Measurements from ENCODE around the gene HIPK2.
"Not testable (repeated sequence)": the region's sequence is repeated elsewhere in the genome, so short reads cannot be mapped to it uniquely, and the experiment has no call there.

The HIPK2 gene

DNA sequence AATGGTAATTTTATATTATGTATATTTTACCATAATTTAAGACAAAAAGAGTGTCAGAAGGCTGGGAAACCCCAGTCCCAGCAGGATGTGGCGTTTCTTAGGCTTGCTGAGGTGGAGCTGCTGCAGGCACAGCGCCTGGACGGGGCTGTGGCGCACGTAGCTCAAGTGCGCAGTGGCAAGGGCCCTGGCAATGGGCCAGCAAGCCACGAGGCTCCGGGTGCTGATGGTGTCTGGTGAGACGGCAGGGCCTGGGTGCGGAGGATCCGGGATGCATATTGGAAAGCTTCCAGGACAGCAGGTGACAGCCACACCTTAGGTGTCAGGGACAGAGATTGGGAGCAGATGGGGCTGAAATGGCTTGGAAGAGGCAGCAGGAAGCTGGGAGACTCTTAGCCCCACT is 217.1 kb downstream of the HIPK2 start:
- peak; percentile 95 to 98 for DNase-seq

DNA sequence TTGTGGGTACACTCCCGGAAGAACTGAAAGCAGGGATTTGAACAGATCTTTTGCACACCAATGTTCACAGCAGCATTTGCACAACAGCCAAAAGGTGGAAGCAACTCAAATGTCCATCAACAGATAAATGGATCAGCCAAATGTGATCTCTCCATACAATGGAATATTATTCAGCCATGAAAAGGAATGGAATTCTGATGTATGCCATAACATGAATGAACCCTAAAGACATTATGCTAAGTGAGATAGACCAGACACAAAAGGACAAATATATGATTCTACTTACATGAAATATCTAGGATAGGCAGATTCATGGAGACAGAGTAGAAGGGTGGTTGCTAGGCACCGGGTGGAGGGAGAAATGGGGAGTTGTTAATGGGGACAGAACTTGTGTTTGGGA is 217.6 kb downstream of the HIPK2 start:
- no peak for DNase-seq

DNA sequence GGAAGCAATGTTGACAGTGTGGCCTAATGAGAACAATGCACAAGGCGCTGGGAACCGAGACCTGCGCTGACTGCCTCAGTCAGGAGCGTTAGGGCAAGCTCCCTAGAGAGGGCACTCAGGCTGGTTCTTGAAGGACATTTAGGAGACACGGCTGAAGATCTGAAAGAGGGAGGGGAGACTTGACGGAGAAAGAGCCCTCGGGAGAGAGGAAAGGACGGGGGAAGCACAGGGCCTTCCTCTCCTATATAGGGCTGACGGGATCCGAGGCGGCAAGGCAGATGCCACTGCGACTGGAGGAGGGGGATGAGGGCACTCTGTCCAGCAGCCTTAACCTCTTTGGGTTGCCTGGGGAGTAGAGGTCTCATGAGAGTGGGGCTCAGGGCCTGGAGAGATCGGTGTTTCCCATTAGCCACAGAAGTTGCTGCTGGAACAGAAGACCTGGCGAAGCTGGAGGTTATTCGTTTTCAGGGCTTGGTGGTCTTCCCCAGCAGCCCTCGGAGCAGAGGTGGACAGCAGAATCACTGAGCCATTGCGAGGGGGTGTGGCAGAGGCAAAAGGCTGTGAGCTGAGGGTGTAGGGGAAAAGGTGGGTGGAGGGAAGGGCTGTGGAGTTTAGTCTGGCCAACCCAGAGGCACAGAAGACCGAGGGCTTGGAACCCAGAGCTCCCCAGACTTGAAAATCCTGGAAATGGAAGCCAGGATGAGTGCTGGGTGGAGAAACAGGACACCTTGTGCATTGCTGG is 218.3 kb downstream of the HIPK2 start:
- no peak for DNase-seq

DNA sequence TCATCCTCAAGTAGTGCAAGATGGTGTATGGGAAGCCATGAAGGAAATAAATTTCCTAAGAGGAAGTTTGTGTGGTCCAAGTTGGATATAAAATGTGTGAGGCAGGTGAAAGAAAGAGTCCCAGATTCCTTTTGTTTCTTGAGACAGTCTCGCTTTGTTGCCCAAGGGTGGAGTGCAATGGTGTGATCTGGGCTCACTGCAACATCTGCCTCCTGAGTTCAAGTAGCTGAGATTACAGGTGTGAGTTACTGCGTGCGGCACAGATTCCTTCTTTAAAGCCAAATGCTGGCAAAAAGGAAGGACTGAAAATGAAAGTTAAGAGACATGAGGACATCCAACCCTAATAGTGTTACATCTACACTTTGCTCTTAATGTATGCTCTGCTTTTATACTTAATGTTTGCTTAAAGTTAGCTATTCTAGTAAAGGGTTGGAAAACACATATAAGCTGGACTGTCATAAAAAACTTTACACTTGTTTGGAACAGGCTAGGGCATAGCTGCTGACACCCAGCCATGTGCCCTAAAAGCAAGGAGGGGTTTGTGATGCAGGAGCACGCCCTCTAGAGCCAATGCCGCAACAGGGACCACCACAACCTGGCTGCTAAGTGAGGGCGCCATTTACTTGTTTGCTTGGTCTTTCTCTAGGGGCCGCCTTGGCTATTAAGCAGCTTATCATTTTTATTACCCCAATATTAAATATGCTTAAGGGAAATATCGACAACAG is 219.8 kb downstream of the HIPK2 start:
- DNase-seq = peak; percentile 22 to 67

DNA sequence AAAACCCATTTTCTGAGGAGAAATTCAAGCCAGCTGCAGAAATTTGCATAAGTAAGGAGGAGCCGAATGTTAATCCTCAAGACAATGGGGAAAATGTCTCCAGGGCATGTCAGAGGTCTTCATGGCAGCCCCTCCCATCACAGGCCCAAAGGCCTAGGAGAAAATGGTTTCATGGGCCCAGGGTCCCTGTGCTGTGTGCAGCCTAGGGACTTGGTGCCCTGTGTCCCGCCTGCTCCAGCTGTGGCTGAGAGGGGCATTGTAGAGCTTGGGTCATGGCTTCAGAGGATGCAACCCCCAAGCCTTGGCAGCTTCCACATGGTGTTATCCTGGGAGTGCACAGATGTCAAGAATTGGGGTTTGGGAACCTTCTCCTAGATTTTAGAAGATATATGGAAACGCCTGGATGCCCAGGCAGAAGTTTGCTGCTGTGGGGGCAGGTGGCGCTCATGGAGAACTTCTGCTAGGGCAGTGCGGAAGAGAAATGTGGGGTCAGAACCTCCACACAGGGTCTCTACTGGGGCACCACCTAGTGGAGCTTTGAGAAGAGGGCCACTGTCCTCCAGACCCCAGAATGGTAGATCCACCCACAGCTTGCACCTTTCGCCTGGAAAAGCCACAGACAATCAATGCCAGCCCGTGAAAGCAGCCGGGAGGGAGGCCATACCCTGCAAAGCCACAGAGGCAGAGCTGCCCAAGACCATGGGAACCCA is 223.7 kb downstream of the HIPK2 start:
- DNase-seq = not testable (repeated sequence)

DNA sequence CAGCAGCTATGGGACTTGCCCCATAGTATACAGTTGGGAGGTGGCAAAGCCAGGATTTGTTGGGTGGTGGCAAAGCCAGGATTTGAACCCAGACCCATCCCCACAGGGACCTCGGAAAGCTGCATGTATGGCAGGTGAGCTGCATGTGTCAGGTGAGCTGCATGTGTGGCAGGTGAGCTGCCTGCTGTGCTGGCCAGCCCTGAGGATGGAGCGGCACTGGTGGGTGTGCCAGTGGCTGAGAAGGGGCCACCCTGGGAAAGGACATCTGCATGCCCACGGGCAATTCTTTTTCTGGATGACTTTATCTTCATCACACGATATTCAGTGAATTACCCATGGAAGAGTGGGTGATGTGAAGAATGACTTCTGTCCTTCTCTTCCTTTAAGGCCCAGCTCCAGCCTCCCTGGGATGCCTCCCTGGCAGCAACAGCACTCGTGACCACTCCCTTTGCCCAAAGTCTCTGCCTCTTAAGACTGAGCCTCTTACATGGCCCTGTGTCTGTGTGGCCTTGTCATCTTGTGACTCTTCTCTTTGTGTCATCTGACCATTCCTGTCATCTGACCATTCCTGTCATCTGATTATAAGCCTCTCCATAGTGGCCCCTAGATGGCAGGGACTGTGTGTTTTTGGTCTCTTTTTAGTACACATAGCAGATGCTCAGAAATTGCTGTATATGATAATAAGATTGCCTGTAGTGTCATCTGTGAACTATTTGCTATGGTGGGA is 229.3 kb downstream of the HIPK2 start:
- DNase-seq = no peak

DNA sequence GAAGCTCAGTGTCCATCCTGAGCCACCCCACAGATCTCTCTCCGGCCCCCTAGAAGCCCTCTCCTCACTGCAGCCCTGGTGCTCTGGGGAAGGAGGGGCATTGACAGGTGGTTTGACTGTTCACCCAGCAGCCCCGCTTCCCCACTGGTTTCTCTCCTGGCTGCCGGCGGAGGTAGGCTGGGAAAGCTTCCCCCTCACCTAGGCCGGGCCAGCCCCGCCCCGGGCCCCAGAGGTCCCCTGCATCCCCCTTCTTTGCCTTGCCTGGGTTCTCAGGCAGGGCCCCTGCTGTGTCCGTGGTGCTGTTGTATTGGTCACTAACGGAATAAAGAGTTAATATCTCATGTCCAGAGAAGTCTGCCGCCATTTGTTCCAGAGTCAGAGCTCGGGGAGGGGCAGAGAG is 233.2 kb downstream of the HIPK2 start:
- no peak for DNase-seq

DNA sequence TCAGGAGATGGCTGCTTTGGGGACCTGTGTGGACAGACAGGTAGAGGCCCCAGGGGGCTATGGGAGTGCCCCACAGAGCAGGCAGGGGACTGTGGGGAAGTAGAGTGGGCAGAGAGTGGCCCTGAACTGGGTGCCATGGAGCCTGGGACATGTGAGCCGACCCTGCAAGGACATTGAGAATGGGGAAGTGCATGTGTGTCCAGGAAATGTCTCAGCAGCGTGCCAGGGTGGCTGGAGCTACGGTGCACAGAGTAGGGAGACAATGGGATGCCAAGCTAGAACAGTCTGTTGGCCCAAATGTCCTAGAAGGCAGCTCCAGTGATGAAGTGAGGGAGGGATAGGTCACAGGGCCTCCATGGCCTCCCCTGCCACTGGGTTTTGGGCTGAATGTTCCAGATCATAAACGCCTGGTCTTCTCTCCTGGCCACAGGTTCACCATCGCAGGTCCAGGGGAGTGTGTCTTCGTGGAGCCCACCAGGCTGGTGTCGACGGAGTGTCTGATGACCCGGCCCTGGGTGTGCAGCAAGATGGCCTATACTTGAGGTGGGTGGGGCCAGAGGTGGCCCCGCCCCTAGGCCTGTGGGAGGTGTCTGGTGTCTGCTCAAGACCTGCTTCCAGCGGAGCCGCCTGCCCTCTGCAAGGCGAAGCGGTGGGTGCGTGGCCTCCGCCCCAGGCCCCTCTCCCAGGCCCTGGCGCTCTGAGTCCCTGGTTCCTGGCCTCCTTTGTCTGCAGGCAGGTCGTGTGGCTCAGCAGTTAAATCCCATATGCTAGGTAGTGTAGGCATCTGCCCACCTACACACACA is 233.8 kb downstream of the HIPK2 start:
- no peak for DNase-seq

DNA sequence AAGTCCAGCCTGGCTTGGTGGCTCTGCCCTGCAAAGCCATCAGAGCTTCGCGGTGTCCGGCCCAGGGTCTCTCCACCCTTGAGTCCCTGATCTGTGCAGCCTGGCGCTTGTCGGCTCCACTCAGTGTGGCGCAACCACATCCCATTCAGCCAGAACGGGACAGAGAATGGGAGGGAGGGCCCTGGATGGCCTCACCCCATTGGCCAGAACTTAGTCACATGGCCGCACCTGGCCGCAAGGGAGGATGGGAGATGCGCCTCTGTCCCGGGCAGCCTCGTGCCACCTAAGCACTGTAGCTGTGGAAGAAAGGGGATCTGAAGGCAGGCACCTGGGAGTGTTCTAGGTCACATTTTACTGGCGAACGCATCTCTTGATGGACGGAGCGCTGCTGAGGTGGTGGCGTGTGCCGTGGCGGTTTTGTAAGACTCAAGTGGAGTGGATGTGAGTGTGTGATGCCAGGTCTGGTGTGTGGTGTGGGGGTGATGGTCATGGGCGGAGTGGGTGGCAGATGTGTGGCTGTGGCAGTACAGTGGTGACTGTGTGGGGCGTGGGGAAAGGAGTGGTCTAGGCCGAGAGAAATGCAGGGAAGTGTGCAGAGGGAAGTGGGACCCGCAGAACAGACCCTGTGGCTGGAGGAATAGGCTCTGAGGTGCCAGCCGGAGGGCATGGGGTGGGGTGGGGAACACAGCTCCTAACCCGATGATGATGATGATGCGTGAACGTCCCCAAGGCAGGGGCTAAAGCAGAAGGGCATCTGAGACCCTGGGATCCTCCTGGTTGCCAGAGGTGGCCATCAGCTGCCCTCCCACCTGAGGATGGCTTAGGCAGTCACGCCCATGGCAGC is 235.3 kb downstream of the HIPK2 start:
- no peak for DNase-seq

DNA sequence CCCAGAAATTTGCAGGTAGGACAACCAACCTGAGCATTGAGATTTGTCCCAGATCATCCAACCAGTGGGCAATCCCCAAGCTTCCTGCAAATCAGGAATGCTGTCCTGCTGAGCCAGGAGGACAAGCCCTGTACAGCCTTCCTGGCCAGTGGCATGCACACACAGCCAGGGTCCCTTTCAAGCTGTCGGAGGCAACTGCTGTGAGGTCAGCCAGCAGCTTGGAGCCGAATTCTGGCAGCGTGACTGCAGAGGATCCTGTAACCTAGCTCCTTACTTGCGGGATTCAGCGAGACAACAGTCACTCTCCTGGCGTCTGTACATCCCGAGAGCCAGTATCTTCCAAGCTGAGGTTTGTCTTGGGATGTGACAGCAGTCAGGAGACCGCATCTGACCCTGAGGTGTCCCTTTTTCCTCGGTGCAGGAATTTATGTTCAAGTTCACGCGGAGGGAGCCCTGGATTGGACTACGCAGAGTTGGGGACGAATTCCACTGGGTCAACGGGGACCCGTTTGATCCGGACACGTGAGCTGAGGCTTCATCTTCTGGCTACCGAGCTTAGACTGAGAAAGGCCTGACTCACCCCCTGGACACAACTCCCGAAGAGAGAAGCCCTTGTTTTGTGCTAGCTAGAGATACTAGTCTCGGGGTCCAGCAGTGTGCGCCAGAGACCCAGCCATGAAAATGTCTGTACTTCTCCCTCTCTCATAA is 236.0 kb downstream of the HIPK2 start:
- no peak for DNase-seq

DNA sequence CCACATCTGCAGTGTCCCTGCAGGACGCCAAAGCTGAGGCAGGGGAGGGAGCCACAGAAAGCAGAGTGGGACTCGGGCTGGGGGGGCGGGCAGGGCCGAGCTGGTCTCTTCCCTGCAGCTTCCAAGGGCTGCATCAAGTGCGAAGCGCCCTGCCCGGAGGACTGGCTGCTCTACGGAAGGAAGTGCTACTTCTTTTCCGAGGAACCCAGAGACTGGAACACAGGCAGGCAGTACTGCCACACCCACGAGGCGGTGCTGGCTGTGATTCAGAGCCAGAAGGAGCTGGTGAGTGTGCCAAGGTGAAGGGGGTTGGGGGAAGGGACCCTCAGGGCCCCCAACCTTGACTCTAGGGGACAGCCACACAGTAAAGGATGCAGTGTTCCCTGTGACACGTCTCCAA is 237.6 kb downstream of the HIPK2 start:
- no peak for DNase-seq

DNA sequence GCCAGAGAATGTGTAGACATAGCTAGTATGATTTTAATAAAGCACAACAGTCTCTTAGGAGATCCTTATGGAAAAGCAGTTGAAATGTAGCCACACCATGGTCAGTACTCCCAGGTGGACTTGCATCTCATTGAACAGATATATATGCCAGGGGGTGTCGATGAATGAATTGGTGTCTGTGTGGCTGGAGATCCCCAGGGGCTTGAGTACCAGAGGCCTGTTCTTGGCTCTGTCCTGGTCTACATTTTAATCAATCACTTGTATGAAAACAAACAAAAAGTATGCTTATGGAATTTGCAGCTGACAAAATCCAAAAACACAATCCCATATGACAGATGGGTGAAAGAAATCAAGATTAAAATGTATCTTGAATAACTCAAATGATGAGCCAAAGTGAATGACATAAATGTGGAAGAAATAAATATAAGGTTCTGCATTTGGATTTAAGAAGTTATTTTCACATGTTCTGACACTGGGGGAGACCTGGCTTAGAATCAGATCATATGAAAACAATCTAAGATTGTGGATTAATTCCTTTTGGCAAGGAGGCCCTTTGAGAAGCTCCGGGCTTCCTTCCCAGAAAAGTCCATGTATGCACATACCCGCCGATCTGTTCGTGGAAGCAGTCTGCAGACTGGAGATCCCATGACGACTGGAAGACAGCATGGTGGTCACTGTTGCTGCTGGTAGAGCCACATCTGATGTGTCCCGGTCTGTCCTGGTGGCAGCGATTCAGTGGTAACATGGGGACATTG is 238.7 kb downstream of the HIPK2 start:
- no peak for DNase-seq

DNA sequence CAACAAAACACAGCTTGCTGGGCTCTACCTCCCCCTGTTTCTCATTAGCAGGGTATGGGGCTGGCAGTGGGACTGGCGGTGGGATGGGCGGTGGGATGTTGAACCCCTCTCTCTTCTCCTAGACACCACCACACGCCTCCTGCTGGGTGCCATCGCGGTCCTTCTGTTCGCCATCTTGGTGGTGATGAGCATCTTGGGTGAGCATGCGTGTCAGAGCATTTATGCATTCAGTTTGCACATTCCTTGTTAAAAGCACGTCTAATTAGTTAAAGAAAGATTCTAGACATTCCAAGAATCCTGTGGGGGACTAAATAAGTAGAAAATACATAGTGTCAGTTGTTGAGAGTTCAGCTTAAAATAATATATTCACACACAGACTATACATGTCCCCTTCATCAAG is 241.6 kb downstream of the HIPK2 start:
- no peak for DNase-seq

DNA sequence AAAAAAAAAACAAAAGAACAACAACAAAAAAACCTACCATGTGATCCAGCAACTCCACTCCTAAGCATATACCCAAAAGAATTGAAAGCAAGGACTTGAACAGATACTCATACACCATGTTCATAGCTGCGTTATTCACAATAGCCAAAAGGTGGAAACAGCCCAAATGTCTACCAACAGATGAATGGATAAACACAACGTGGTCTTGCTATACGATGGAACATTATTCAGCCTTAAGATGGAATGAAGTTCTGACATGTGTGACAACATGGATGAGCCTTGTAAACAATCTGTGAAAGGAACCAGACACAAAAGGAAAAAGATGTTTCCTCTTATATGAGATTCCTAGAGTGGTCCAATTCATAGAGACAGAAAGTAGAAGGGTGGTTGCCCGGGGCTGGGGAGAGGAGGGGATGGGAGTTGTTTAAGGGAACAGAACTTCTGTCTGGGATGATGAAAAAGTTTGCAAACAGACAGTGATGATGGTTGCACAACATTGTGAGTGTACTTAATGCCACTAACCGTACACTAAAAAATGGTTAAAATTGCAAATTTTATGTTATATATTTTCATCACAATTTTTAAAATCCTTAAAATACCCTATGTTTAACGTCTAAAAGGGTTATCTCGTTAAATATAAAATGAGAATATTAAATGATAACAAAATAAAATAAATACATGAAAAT is 242.7 kb downstream of the HIPK2 start:
- DNase-seq = no peak

DNA sequence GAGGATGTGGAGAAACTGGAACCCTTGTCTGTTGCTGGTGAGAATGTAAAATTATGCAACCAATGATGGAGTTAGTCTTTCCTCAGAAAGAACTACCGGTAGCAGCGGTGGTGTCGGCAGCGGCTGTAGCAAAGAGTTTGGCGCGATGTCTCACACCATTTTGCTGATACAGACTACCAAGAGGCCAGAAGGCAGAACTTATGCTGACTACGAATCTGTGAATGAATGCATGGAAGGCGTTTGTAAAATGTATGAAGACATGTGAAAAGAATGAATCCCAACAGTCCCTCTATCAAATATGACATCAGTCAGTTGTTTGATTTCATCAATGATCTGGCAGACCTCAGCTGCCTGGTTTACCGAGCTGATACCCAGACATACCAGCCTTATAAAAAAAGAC is 243.7 kb downstream of the HIPK2 start:
- no peak for DNase-seq

DNA sequence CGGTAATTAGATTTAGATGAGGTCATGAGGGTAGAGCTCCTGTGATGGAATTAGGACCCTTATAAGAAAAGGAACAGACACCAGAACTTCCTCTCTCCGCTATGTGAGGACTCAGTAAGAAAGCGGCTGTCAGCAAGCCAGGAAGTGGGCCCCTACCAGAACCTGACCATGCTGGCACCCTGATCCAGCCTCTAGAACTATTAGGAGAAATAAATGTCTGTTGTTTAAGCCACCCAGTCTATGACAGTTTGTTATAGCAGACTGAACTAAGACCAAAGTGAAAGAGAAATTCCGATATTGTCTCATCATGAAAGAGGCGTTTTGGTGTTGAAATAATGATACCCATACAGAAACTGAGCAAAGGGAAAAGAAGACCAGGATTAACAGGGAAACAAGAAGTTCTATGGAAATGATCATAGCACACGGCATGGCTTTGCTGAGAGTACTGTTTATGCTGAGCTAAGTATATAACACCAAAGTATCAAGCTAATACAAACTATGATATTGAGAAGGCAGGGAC is 245.1 kb downstream of the HIPK2 start:
- no peak for DNase-seq

DNA sequence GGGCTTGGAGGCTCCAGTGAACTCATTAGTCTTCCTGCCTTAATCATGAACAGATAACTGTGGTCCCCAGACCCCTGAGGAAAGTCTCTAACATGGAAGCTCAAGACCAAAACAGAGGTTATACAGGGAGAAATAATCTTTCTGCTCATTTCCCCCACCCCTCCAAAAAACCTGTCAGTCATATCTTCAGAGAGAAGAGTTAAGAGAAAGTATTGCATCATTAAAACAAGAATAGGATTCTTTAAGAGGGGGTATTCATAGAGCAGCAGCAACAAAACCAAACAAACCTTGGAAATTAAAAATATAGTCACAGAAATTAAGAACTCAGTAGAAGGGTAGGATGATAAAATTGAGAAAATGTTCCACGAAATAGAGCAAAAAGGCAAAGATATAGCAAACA is 246.7 kb downstream of the HIPK2 start:
- DNase-seq = no peak

DNA sequence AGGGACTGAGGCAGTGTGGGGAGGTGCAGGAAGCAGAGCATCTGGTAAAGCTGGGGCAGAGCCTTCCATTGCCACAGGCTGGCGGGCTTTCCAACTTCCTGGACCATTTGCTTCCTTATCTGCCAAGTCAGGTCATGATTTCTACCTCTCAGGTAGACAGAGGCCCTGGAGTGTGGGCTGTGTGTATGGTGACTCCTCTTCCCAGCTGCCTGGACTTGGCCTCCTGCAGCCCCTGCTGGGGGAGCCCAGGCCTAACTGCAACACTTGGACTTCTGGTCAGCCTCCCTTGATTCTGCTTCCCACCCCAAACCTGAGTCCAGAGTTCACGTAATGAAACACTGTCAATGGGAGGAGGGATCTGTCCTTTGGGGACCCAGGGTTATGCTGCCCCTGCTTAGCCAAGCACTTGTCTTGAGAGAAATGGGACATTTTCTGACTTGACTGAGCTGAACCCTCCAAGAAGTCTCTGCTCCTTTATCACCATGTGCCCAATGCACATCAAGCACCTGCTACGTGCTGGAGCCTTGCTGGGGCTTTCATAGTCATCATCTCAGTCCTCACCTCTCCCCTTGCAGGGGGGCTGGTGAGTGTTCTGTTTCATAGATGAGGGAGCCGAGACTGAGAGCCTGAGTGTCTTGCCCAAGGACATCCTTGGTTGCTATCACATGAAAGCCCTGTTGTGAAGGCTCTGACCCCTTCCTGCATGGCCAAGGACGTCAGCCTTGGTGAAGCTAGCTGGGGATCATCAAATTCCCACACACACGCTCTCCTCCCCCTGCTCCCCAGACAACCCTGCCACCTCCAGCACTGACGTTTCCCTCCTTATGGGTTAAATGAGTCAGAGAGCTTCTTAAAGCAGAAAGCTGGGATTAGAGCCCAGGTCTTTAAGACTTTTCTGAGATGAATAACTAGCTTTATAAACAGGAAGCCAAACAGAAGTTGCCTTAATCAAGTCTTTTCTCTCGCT is 250.9 kb downstream of the HIPK2 start:
- DNase-seq = no peak
